A549 treated with CORT108297 at 1 μM for 4 hours (cell line): ENCODE measurements around the gene TSPY10. TPM values are rescaled to one million over a fixed set of nuclear protein-coding genes. Genes with fewer than 3 reads are reported as not detected.

Experiments
- total RNA-seq: library from RNA; stranded (reverse); fragments of 200-300 nt; extraction: Qiagen RNA extraction; gene quantifications from 5 replicates; pipeline ENCODE4 v1.2.3, GENCODE V29; 2022

TSPY10 gene, protein sequence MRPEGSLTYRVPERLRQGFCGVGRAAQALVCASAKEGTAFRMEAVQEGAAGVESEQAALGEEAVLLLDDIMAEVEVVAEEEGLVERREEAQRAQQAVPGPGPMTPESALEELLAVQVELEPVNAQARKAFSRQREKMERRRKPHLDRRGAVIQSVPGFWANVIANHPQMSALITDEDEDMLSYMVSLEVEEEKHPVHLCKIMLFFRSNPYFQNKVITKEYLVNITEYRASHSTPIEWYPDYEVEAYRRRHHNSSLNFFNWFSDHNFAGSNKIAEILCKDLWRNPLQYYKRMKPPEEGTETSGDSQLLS
- total RNA-seq, result not detected in 5 replicates

DNA sequence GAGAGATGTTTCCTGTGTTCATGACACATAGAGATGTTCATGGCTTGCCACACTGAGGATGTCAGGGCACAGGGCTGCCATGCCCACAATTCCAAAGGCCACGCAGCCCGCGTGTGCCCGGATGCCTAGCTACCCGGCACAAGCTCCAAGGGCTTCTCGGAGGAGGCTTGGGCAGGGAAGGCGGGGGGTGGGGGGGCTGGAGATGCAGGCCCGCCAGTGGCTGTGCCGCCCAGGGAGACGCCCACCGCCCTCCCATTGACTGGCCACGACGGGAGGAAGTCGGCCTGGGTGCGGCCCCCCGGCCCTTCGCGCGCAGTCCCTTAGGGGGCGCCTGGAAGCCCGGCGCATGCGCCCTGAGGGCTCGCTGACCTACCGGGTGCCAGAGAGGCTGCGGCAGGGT is at the start of gene TSPY10:
TSS of gene TSPY10 (plus strand) at position 301 of the 400 bp plus-strand sequence. CDS start at position 347, 46 bp downstream.

DNA sequence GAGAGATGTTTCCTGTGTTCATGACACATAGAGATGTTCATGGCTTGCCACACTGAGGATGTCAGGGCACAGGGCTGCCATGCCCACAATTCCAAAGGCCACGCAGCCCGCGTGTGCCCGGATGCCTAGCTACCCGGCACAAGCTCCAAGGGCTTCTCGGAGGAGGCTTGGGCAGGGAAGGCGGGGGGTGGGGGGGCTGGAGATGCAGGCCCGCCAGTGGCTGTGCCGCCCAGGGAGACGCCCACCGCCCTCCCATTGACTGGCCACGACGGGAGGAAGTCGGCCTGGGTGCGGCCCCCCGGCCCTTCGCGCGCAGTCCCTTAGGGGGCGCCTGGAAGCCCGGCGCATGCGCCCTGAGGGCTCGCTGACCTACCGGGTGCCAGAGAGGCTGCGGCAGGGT is 40.7 kb upstream of the TSPY10 start, which contains the start of gene TSPY9:
TSS of gene TSPY9 (plus strand) at position 301 of the 400 bp plus-strand sequence. CDS start at position 347, 46 bp downstream.

Other genes starting within 250 kb of the TSPY10 start
- not detected in 5 replicates for gene TSPY4, start 190.4 kb upstream of the TSPY10 start, total RNA-seq
- not detected in 5 replicates for gene TSPY8, start 170.1 kb upstream of the TSPY10 start, total RNA-seq
- not detected in 5 replicates for gene TSPY3, start 129.5 kb upstream of the TSPY10 start, total RNA-seq
- gene TSPY1, start 60.9 kb upstream of the TSPY10 start, total RNA-seq, result not detected in 5 replicates
- gene TSPY9, start 40.6 kb upstream of the TSPY10 start, total RNA-seq, result not detected in 5 replicates